ENCODE data around the gene TGFBR1.
"Not testable (repeated sequence)": the region's sequence is repeated elsewhere in the genome, so short reads cannot be mapped to it uniquely, and the experiment has no call there.

The TGFBR1 gene

GRCh38 chr9:99192786-99193465 is 88.0 kb downstream of the TGFBR1 start:
- no peak for DNase-seq

- no peak for DNase-seq
These were observed 88.5 kb downstream of the TGFBR1 start for GRCh38 chr9:99193466-99193821.

- DNase-seq: not testable (repeated sequence)
These were observed 91.6 kb downstream of the TGFBR1 start for GRCh38 chr9:99196484-99196883.

GRCh38 chr9:99197124-99197630 is 92.3 kb downstream of the TGFBR1 start:
- no peak for DNase-seq

GRCh38 chr9:99197987-99198386 is 93.1 kb downstream of the TGFBR1 start:
- DNase-seq: no peak

- DNase-seq: no peak
These were observed 95.1 kb downstream of the TGFBR1 start for GRCh38 chr9:99199938-99200539.

GRCh38 chr9:99201603-99202002 is 96.7 kb downstream of the TGFBR1 start:
- no peak for DNase-seq

Measured in 8988T (cell line).